Upper lobe of left lung (tissue), 6 donors: ENCODE data around the gene AS3MT. TPM values are rescaled to one million over a fixed set of nuclear protein-coding genes. Genes with fewer than 3 reads are reported as not detected.
A peak's percentile ranks its signal among the peaks of the same experiment; 100 is the strongest.
"Not testable (repeated sequence)": the region's sequence is repeated elsewhere in the genome, so short reads cannot be mapped to it uniquely, and the experiment has no call there.

Experiments
- ATAC-seq, 2 donors: fragments of 200-7000 bp; cut with Tn5 transposase; one replicate each; pipeline ENCODE4 v1.9.1; 2022; ENCODE audit warnings: mild to moderate bottlenecking in 2 of 2, moderate library complexity in 2 of 2; ENCODE audit not compliant: low FRiP score in 2 of 2
- DNase-seq, 2 donors: peaks; one replicate each; pipeline ENCODE4 v3.0.0-alpha.2; 2019 to 2020
- H3K27ac ChIP-seq, 4 donors: fragments of 200-600 bp; sonication (generic); one replicate each; pipeline ENCODE4 v1.5.1; 2016 to 2019
- H3K27me3 ChIP-seq, 4 donors: fragments of 200-600 bp; sonication (generic); one replicate each; pipeline ENCODE4 v1.5.1; 2017 to 2019
- H3K36me3 ChIP-seq, 4 donors: fragments of 200-600 bp; sonication (generic); one replicate each; pipeline ENCODE4 v1.5.1; 2016 to 2019
- H3K4me1 ChIP-seq, 4 donors: fragments of 200-600 bp; sonication (generic); one replicate each; pipeline ENCODE4 v1.5.1; 2018 to 2019
- H3K4me3 ChIP-seq, 4 donors: fragments of 200-600 bp; sonication (generic); one replicate each; pipeline ENCODE4 v1.5.1; 2017 to 2019; ENCODE audit warnings: mild to moderate bottlenecking in 2 of 4, moderate library complexity in 1 of 4
- H3K9me3 ChIP-seq, 4 donors: fragments of 200-600 bp; sonication (generic); one replicate each; pipeline ENCODE4 v1.5.1; 2018 to 2019
- CTCF ChIP-seq, 6 experiments: fragments of 450-650 bp in 4 of 6; fragments of 200-600 bp in 2 of 6; sonication (generic) in 2 of 6; IDR thresholded peaks; one replicate each; pipeline ENCODE4 v1.5.1; 2016 to 2019; ENCODE audit warnings: antibody characterized with exemption in 6 of 6
- EP300 ChIP-seq, 4 donors: sonication (generic); formaldehyde crosslinking; IDR thresholded peaks; one replicate each; pipeline ENCODE4 v1.5.1; 2017; ENCODE audit warnings: antibody characterized with exemption in 4 of 4, control low read depth in 2 of 4
- POLR2A ChIP-seq, 4 donors: fragments of 450-650 bp; IDR thresholded peaks; one replicate each; pipeline ENCODE4 v1.5.1; 2016 to 2017; ENCODE audit warnings: antibody characterized with exemption in 4 of 4, mild to moderate bottlenecking in 2 of 4
- POLR2AphosphoS5 ChIP-seq, 2 donors: sonication (generic); formaldehyde crosslinking; IDR thresholded peaks; one replicate each; pipeline ENCODE4 v1.5.1; 2017; ENCODE audit warnings: antibody characterized with exemption in 2 of 2
- WGBS, 2 donors: methylation state at CpG; one replicate each; pipeline ENCODE4 v1.1.5; 2017 to 2018; 5-methylcytosine and 5-hydroxymethylcytosine counted together
- total RNA-seq, 6 donors: library from RNA; depleted of rRNA in 4 of 6; stranded (reverse); fragments of >200 nt in 4 of 6; gene quantifications; one replicate each; pipeline versions ENCODE4 v1.1.0 to v1.2.1, GENCODE V29; 2016 to 2021
- donor health status: DM: no; HTN: no; CAD: no; lungs with moderate emphysema.
- donor health status: DM: no; HTN: yes; CAD: no; lungs with severe emphysema.

Gene AS3MT, protein sequence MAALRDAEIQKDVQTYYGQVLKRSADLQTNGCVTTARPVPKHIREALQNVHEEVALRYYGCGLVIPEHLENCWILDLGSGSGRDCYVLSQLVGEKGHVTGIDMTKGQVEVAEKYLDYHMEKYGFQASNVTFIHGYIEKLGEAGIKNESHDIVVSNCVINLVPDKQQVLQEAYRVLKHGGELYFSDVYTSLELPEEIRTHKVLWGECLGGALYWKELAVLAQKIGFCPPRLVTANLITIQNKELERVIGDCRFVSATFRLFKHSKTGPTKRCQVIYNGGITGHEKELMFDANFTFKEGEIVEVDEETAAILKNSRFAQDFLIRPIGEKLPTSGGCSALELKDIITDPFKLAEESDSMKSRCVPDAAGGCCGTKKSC
- 1 to 10 TPM; 1.7 to 4.9 (median 2.3) TPM for total RNA-seq

GRCh38 chr10:102869258-102870198, at the start of gene AS3MT:
Gene AS3MT (plus strand): TSS chr10:102869470. CDS start chr10:102869593, 123 bp downstream.
- Histone ChIP-seq H3K4me3 (peak within 1 kb of the TSS; percentile 16 to 64 (median 54)), H3K36me3 (peaks cover 0 to 4% (median 0%) of the 10 kb centered on the region in 4 donors), H3K4me1 (peaks cover 4 to 15% (median 11%) of the 10 kb centered on the region in 4 donors), H3K27ac (peak within 1 kb of the TSS in 2 of 4 donors; percentile 38 to 64), H3K27me3 (no peaks in the 10 kb centered on the region), H3K9me3 (no peaks in the 10 kb centered on the region)
- ATAC-seq = peak; percentile 55 to 89
- WGBS, 2 donors = 10 to 16% methylated on average over 17 to 47 of the region's 63 CpGs
- DNase-seq = peak; percentile 31 to 88
- TF ChIP-seq POLR2AphosphoS5 (IDR thresholded peaks at IDR 0.05) (no peak), CTCF (IDR thresholded peaks at IDR 0.05) (no peak), POLR2A (IDR thresholded peaks at IDR 0.05) (no peak), EP300 (IDR thresholded peaks at IDR 0.05) (no peak)

- H3K27me3 ChIP-seq, H3K9me3 ChIP-seq, H3K4me3 ChIP-seq, ATAC-seq, DNase-seq, H3K36me3 ChIP-seq: not testable (repeated sequence)
- 96 to 98% methylated on average over 5 of the region's 5 CpGs for WGBS, 2 donors
- H3K27ac ChIP-seq = peak overlapping the region in 2 of 4 donors; percentile 17 to 61
- H3K4me1 ChIP-seq = peaks cover 19 to 34% (median 20%) of the 10 kb centered on the region in 4 donors
These were observed 49.3 kb upstream of the AS3MT start for GRCh38 chr10:102820008-102820407.

DNA sequence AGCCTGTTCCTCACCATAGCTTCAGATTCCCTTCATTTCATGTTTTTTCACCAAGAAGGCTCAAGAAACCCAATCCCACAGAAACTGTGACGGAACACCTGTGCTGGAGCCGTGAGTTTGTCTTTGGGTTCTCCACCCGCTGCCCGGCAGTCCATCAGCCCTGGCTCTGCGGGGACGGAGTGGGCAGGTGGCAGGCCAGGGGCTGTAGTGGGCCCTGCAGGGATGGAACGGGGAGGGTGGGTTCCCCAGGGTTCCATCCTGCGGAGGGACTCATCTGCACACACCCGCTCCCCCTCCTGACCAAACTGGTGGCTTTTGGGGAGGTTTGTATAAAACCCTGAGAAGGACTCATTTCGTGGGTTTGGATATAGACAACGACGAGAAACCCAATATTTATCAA, 47.0 kb upstream of the AS3MT start:
- peaks cover 0 to 12% (median 0%) of the 10 kb centered on the region in 4 donors for H3K4me1 ChIP-seq
- no peaks in the 10 kb centered on the region for H3K36me3 ChIP-seq
- no peaks in the 10 kb centered on the region for H3K9me3 ChIP-seq
- H3K27me3 ChIP-seq = no peaks in the 10 kb centered on the region
- H3K27ac ChIP-seq = no peak overlapping the region
- TF ChIP-seq CTCF (IDR thresholded peaks at IDR 0.05) (no peak), EP300 (IDR thresholded peaks at IDR 0.05) (no peak)
- DNase-seq = no peak
- no peak for ATAC-seq
- no peak overlapping the region for H3K4me3 ChIP-seq
- 94 to 97% methylated on average over 12 of the region's 12 CpGs for WGBS, 2 donors

DNA sequence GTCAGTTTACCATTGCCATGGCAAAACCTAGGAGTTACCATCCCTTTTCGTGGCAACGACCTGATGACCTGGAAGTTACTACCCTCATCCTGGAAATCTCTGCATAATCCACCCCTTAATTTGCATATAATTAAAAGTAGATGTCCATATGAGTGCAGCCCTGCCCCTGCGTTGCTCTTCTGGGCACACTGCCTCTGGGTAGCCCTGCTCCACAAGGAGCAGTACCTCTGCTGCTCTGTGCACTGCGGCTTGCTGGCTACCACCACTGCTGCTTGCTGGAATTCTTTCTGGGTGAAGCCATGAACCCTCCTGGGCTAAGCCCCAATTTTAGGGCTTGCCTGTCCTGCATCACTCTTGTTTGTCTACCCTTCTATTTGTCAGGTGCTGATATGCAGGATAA, 44.6 kb upstream of the AS3MT start:
- Histone ChIP-seq H3K36me3 (no peaks in the 10 kb centered on the region), H3K9me3 (no peaks in the 10 kb centered on the region), H3K4me3 (no peak overlapping the region), H3K4me1 (peaks cover 0 to under 1% (median 0%) of the 10 kb centered on the region in 4 donors), H3K27me3 (no peaks in the 10 kb centered on the region), H3K27ac (no peak overlapping the region)
- TF ChIP-seq CTCF (IDR thresholded peaks at IDR 0.05) = no peak
- no peak for TF ChIP-seq POLR2AphosphoS5 (IDR thresholded peaks at IDR 0.05)
- TF ChIP-seq EP300 (IDR thresholded peaks at IDR 0.05) = no peak
- no peak for TF ChIP-seq POLR2A (IDR thresholded peaks at IDR 0.05)
- DNase-seq (no peak), ATAC-seq (no peak)
- 90 to 100% methylated on average over 4 of the region's 4 CpGs for WGBS, 2 donors

DNA sequence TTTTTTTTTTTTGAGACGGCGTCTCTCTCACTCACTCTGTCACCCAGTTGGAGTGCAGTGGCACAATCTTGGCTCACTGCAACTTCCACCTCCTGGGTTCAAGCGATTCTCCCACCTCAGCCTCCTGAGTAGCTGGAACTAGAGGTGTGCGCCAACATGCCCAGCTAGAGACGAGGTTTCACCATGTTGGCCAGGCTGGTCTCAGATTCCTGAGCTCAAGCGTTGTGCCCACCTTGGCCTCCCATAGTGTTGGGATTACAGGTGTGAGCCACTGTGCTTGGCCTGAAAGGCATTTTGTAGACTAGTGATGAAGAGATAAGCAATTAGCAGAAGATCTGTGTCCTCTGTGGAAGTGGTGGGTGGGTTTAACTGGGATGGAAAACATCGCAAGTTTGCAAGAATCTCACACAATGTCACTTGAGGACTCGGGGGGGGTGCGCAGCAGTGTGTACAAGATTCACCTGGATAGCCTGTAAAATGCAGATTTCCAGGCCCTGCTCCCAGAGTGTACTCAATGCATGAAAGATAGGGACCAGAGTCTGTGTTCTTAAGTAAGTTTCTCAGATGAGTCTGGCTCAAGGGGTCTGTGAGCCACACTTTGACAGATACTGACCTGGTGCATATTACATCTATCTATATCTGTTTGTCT, 43.0 kb upstream of the AS3MT start:
- Histone ChIP-seq H3K9me3 (no peaks in the 10 kb centered on the region), H3K4me3 (no peak overlapping the region), H3K36me3 (no peaks in the 10 kb centered on the region), H3K27me3 (no peaks in the 10 kb centered on the region), H3K4me1 (no peaks in the 10 kb centered on the region), H3K27ac (no peak overlapping the region)
- TF ChIP-seq EP300 (IDR thresholded peaks at IDR 0.05) (no peak), POLR2A (IDR thresholded peaks at IDR 0.05) (no peak), POLR2AphosphoS5 (IDR thresholded peaks at IDR 0.05) (no peak), CTCF (IDR thresholded peaks at IDR 0.05) (no peak)
- ATAC-seq (no peak), DNase-seq (no peak)
- 86% methylated on average over 7 to 9 of the region's 9 CpGs for WGBS, 2 donors
